Panc1 (cell line): ENCODE data around the gene BRCA1. TPM values are rescaled to one million over a fixed set of nuclear protein-coding genes. Genes with fewer than 3 reads are reported as not detected.

ENCODE experiments used
- ATAC-seq: fragments of 200-7000 bp; cut with Tn5 transposase; 2 replicates; pipeline ENCODE4 v1.9.1; 2020; ENCODE audit warnings: mild to moderate bottlenecking, moderate library complexity
- BruUV-seq: library from RNA; stranded (reverse); fragments of 400-500 nt; replicated peaks from 2 replicates; lab custom pipeline; 2021; lab: Mats Ljungman, UMichigan
- CTCF ChIA-PET: fragments of 300-600 bp; sonication (Branson Sonifier 250); formaldehyde crosslinking; loops from one replicate; lab custom pipeline; 2022; ENCODE audit warnings: antibody characterized with exemption; lab: Charles Lee
- POLR2A ChIA-PET: fragments of 300-600 bp; sonication (Branson Sonifier 250); formaldehyde crosslinking; loops from one replicate; lab custom pipeline; 2022; ENCODE audit warnings: antibody characterized with exemption; lab: Charles Lee
- DNase-seq: peaks from one replicate; pipeline ENCODE4 v3.0.0-alpha.2; 2010; ENCODE audit warnings: low read depth, low spot score
- H3K27ac ChIP-seq: 2 replicates; pipeline ENCODE4 v1.5.1; 2011; ENCODE audit warnings: mild to moderate bottlenecking, low read length, inconsistent platforms
- H3K27me3 ChIP-seq: fragments of 200-500 bp; sonication (Bioruptor generic); 2 replicates; pipeline ENCODE4 v1.6.0; 2014; ENCODE audit warnings: low read length, inconsistent platforms; ENCODE audit not compliant: control insufficient read depth, insufficient read depth
- H3K36me3 ChIP-seq: fragments of 200-500 bp; sonication (Bioruptor generic); 2 replicates; pipeline ENCODE4 v1.5.1; 2014; ENCODE audit warnings: inconsistent platforms, mild to moderate bottlenecking, low read length, moderate library complexity; ENCODE audit not compliant: control insufficient read depth, insufficient read depth
- H3K4me1 ChIP-seq: 2 replicates; pipeline ENCODE4 v1.5.1; 2011; ENCODE audit warnings: inconsistent platforms, mild to moderate bottlenecking, low read length, moderate library complexity; ENCODE audit not compliant: control insufficient read depth, insufficient read depth
- H3K4me3 ChIP-seq, 2 experiments: 2 replicates each; pipeline ENCODE4 v1.5.1; 2011 to 2012; ENCODE audit warnings: low read depth in 2 of 2, low read length in 2 of 2, mild to moderate bottlenecking in 2 of 2, inconsistent platforms in 1 of 2, moderate library complexity in 1 of 2
- H3K9me3 ChIP-seq: fragments of 200-500 bp; sonication (Bioruptor generic); 2 replicates; pipeline ENCODE4 v1.5.1; 2014; ENCODE audit warnings: low read depth, mild to moderate bottlenecking, inconsistent platforms, low read length, moderate library complexity; ENCODE audit not compliant: control insufficient read depth, insufficient read depth
- CTCF ChIP-seq: fragments of 450-650 bp; IDR thresholded peaks from 2 replicates; pipeline ENCODE4 v1.5.1; 2017; ENCODE audit warnings: mild to moderate bottlenecking
- POLR2AphosphoS5 ChIP-seq: IDR thresholded peaks from 2 replicates; pipeline ENCODE4 v1.6.1; 2012; ENCODE audit warnings: mild to moderate bottlenecking, low read depth, low read length, moderate library complexity
- REST ChIP-seq, 2 experiments: IDR thresholded peaks; 2 replicates each; pipeline ENCODE4 v1.6.1; 2011 to 2012; ENCODE audit warnings: low read depth in 2 of 2, control low read depth in 1 of 2, low read length in 1 of 2, mild to moderate bottlenecking in 1 of 2, moderate library complexity in 1 of 2; ENCODE audit not compliant: insufficient read depth in 1 of 2
- SIN3A ChIP-seq: IDR thresholded peaks from 2 replicates; pipeline ENCODE4 v1.6.1; 2012; ENCODE audit warnings: low read depth, mild to moderate bottlenecking, low read length, moderate library complexity, borderline replicate concordance; ENCODE audit not compliant: insufficient read depth
- TCF7L2 ChIP-seq: IDR thresholded peaks from 2 replicates; pipeline ENCODE4 v1.6.1; 2011; ENCODE audit warnings: mild to moderate bottlenecking, low read depth, low read length, inconsistent platforms
- in situ Hi-C: cut with HindIII; loops from 2 replicates; pipeline ENCODE4 v1.10.0; 2016; ENCODE audit warnings: low sequenced_read_pairs, low pct_unique_long_range_greater_than_20kb
- intact Hi-C: fragments of 100-400 bp; cut with micrococcal nuclease; formaldehyde crosslinking; loops from one replicate; pipeline ENCODE4 v1.10.0; 2022; ENCODE audit not compliant: unreplicated experiment
- total RNA-seq: library from RNA; stranded (reverse); gene quantifications from one replicate; pipeline ENCODE4 v1.2.1, GENCODE V29; 2021; ENCODE audit not compliant: unreplicated experiment

Gene BRCA1
- total RNA-seq, 1 experiment from 2014 or later, result 29.9 TPM

- no peaks in the 10 kb centered on the region for H3K4me1 ChIP-seq
- TF ChIP-seq SIN3A (no peak), TCF7L2 (no peak), POLR2AphosphoS5 (no peak)
- DNase-seq, result no peak
- no peak overlapping the region for H3K27ac ChIP-seq
- no peaks in the 10 kb centered on the region for H3K27me3 ChIP-seq
- H3K4me3 ChIP-seq, result no peak overlapping the region
- in situ Hi-C loops, result no loop called here
- no TSS peak for BruUV-seq
- H3K9me3 ChIP-seq, result no peaks in the 10 kb centered on the region
- ChIA-PET CTCF (no interaction called here), POLR2A (no interaction called here)
- H3K36me3 ChIP-seq, result peaks cover 3% of the 10 kb centered on the region; the same call in 1 of the 2 replicates
- intact Hi-C loops, result no loop called here
- ATAC-seq, result no peak
Measured at GRCh38 chr17:43070257-43070656, 54.9 kb downstream of the BRCA1 start.

GRCh38 chr17:43069368-43069898 lies 55.7 kb downstream of the BRCA1 start:
- DNase-seq, result no peak
- H3K9me3 ChIP-seq, result no peaks in the 10 kb centered on the region
- no peak for ATAC-seq
- in situ Hi-C loops (no loop called here), intact Hi-C loops (no loop called here)
- H3K27me3 ChIP-seq, result no peaks in the 10 kb centered on the region
- H3K4me3 ChIP-seq, result no peak overlapping the region
- H3K27ac ChIP-seq, result no peak overlapping the region
- BruUV-seq, result no TSS peak
- peaks cover 3% of the 10 kb centered on the region; the same call in 1 of the 2 replicates for H3K36me3 ChIP-seq
- ChIA-PET CTCF (interaction anchor here (0.5 kb wide), 1 partner anchor 79 kb away, joined by 5 read pairs; no protein-coding TSS in a partner anchor), POLR2A (interaction anchor here (0.6 kb wide), 1 partner anchor 44 kb away, joined by 8 read pairs; no protein-coding TSS in a partner anchor)
- TF ChIP-seq POLR2AphosphoS5, result no peak
- no peak for TF ChIP-seq SIN3A
- TF ChIP-seq REST (IDR thresholded peaks at IDR 0.05; ENCODE audit: insufficient read depth in 1 of 2, low read depth in 2 of 2, low read length in 1 of 2), result no peak
- no peak for TF ChIP-seq CTCF
- TF ChIP-seq TCF7L2, result no peak
- H3K4me1 ChIP-seq, result no peaks in the 10 kb centered on the region
